GM18951 (cell line): ENCODE results near the gene NEURL2.

Source experiments
- POLR2A ChIP-seq: IDR thresholded peaks from 4 replicates; pipeline ENCODE4 v1.6.1; 2011; ENCODE audit warnings: mild to moderate bottlenecking; ENCODE audit not compliant: insufficient read length, insufficient read depth; ENCODE audit errors: extremely low read depth
- in situ Hi-C: fragments of 300-500 bp; cut with MboI; formaldehyde crosslinking; loops from one replicate; pipeline ENCODE4 v1.12.0; 2022; ENCODE audit warnings: low sequenced_read_pairs, mixed read lengths, inconsistent platforms; ENCODE audit not compliant: unreplicated experiment

Gene NEURL2

DNA sequence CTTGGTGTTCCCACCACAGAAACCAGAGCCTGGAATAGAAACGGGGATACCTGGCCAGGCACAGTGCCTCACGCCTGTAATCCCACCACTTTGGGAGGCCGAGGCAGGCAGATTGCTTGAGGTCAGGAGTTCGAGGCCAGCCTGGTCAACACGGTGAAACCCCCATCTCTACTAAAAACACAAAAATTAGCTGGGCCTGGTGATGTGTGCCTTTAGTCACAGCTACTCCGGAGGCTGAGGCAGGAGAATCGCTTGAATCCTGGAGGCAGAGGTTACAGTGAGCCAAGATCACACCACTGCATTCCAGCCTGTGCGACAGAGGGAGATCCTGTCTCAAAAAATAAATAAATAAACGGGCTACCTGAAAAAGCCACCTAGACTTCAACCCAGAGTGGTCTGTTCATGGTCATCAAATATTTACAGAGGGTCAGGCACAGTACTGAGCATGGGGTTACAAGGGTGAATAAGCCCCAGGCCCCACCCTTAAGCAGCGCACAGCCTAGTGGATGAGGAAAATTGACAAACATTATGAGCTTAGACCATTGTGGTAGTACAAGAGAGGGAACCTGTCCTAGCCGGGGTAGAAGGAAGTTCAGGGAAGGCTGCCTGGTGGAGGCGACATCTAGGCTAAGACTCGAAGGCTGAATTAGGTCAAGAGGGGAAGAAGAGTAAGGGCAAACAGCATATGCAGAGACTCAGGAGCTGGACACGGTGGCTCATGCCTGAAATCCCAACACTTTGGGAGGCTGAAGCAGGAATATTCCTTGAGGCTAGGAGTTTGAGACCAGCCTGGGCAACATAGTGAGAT, 36.3 kb upstream of the NEURL2 start:
- no peak for TF ChIP-seq POLR2A
- in situ Hi-C loops: no loop called here

GRCh38 chr20:45926731-45927070, 35.7 kb upstream of the NEURL2 start:
- in situ Hi-C loops: no loop called here
- no peak for TF ChIP-seq POLR2A

DNA sequence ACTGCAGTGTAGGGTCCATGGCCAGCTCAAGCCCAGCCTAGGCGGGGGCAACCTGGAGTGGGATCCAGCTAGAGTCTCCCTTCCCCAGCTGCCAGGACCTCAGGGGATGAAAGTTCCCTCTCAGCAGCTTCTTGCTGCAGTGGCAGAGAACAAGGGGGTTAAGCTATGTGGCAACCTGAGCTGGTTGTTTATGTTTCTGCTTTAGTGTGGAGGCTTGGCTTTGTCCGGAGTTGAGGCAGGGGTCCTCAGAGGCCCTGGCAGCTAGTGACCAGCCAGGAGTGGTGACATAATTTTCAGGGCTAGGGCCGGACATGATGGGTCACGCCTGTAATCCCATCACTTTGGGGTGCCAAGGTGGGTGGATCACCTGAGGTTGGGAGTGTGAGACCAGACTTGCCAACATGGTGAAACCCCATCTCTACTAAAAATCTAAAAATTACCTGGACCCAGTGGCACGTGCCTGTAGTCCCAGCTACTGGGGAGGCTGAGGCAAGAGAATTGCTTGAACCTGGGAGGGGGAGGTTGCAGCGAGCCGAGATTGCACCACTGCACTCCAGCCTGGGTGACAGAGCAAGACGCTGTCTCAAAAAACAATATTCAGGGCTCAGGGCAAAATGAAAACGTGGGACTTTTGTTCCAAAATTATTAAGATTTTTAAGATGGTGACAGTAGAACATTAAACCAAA, 35.0 kb upstream of the NEURL2 start:
- TF ChIP-seq POLR2A: no peak
- in situ Hi-C loops: no loop called here

- no peak for TF ChIP-seq POLR2A
- in situ Hi-C loops: no loop called here
Observed at GRCh38 chr20:45924391-45925261, 33.6 kb upstream of the NEURL2 start.

GRCh38 chr20:45921337-45922189, 30.6 kb upstream of the NEURL2 start:
- in situ Hi-C loops: no loop called here
- no peak for TF ChIP-seq POLR2A

DNA sequence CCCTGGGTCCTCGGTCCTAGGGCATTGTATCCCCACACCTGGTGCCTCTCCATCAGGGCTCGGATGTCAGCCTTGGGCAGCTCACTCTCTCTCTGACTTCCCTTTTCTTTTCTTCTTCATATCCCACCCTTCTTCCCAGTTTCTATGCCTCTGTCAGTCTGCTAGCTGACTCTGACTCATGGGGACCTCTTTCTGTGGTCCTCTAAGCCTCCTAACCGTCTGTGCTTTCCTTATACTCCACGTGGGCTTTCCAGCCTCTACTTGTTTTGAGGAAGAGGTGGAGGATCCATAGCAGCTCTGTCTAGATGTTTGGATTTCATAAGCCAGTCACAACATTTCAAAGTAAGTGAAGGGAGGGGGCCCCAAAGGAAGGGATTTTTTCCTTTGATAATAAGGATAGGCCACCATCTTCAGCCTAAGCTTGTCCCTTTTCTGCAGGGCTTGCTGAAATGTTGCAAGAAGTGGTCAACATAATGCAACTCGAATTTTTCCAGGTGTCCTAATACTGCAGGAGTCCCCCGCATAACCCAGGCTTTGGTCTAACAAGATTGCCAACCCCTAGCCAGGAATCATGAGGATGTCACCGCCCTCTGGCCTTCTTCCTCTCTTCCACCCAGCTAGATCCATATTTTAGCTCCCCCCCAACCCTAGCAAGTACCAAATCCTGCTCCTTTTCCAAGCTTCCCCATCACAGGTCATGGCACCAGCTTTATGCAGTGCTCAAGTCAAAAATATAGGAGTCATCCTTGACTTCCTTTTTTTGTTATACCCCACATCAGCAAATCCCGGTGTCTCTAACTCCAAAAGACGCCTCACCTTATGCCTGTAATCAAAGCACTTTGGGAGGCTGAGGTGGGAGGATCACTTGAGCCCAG, 29.7 kb upstream of the NEURL2 start:
- TF ChIP-seq POLR2A: no peak
- in situ Hi-C loops: no loop called here

- no peak for TF ChIP-seq POLR2A
- in situ Hi-C loops: no loop called here
Observed at GRCh38 chr20:45919542-45920399, 28.8 kb upstream of the NEURL2 start.

GRCh38 chr20:45918779-45919537, 27.9 kb upstream of the NEURL2 start:
- in situ Hi-C loops: no loop called here
- TF ChIP-seq POLR2A: no peak

- TF ChIP-seq POLR2A: no peak
- in situ Hi-C loops: no loop called here
Observed at GRCh38 chr20:45918182-45918737, 27.3 kb upstream of the NEURL2 start.

DNA sequence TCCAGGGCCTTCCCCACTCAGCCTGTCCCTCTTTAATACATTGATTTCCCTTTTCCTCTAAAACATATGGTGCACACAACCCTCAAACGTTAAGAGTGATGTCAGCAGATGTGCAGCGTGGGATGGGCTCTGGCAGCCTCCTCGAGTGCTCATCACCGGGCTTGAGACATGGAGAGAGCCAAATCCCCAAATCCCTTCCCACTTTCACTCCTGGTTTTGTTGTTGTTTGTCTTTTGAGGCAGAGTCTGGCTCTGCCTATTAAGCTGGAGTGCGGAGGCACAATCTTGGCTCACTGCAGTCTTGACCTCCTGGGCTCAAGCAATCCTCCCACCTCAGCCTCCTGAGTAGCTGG, 26.8 kb upstream of the NEURL2 start:
- in situ Hi-C loops: no loop called here
- no peak for TF ChIP-seq POLR2A
